Muscle layer of duodenum (tissue), 2 donors: ENCODE data around the gene REG4.

Experiments
- H3K27ac ChIP-seq: one replicate; pipeline ENCODE4 v1.7.0; 2013; ENCODE audit warnings: mild to moderate bottlenecking, low read length
- H3K27me3 ChIP-seq: one replicate; pipeline ENCODE4 v1.7.0; 2013; ENCODE audit warnings: low read depth, mild to moderate bottlenecking, control low read depth, low read length
- H3K36me3 ChIP-seq, 2 donors: one replicate each; pipeline ENCODE4 v1.7.0; 2013; ENCODE audit warnings: low read length in 2 of 2, control low read depth in 1 of 2, mild to moderate bottlenecking in 1 of 2; ENCODE audit not compliant: insufficient read depth in 2 of 2, control insufficient read depth in 1 of 2
- H3K4me1 ChIP-seq, 2 donors: one replicate each; pipeline ENCODE4 v1.7.0; 2013; ENCODE audit warnings: low read length in 2 of 2, mild to moderate bottlenecking in 2 of 2, control low read depth in 1 of 2, moderate library complexity in 1 of 2; ENCODE audit not compliant: insufficient read depth in 2 of 2, control insufficient read depth in 1 of 2
- H3K4me3 ChIP-seq, 2 donors: one replicate each; pipeline ENCODE4 v1.7.0; 2013; ENCODE audit warnings: low read length in 2 of 2, low read depth in 1 of 2, mild to moderate bottlenecking in 1 of 2
- H3K9me3 ChIP-seq, 2 donors: one replicate each; pipeline ENCODE4 v1.7.0; 2013; ENCODE audit warnings: low read length in 2 of 2, control low read depth in 1 of 2, mild to moderate bottlenecking in 1 of 2; ENCODE audit not compliant: control insufficient read depth in 1 of 2
- donor health status: healthy.

The REG4 gene

DNA sequence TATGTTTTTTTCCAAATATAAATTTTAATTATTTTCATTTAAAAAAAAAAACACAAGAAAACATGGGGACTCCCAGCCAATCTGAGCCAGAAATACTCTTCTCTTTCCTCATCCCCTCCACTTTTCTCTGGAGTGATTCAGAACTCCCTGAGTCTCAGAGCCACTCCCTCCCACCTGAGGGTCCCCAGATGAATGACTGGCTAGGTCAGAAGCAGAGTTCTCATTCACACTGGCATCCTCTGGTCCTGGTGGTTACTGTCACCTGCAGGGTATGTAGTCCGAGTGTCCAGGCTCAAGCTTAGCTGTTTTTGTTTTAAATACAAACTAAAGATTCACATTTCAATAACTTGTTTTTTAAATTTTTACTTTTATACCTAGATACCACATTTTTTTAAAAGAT is 48.9 kb downstream of the REG4 start:
- no peak overlapping the region for H3K4me3 ChIP-seq
- H3K36me3 ChIP-seq, result no peaks in the 10 kb centered on the region
- H3K9me3 ChIP-seq, result peaks cover 0 to 6% of the 10 kb centered on the region in 2 donors
- peaks cover 0 to 14% of the 10 kb centered on the region in 2 donors for H3K4me1 ChIP-seq
- H3K27ac ChIP-seq, result no peak overlapping the region
- no peaks in the 10 kb centered on the region for H3K27me3 ChIP-seq

DNA sequence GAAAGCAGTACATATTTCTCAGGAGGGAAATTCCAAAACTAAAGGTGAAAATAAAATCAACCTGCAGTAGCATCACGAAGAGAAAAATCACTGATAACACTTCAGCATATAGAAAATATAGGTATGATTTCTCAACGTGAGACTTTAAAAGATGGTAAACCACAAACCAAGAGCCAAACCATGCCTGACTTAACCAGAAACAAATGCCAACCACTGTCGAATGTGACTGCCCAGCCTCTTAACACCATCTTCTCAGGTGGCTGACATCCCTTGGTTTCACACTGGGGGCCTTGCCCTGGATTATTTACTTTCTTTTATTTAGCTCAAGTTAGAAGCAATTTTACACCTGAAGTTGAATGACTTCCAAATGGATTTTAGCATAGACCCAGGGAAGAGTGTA is 52.7 kb downstream of the REG4 start:
- H3K27ac ChIP-seq, result no peak overlapping the region
- no peaks in the 10 kb centered on the region for H3K9me3 ChIP-seq
- H3K36me3 ChIP-seq, result no peaks in the 10 kb centered on the region

DNA sequence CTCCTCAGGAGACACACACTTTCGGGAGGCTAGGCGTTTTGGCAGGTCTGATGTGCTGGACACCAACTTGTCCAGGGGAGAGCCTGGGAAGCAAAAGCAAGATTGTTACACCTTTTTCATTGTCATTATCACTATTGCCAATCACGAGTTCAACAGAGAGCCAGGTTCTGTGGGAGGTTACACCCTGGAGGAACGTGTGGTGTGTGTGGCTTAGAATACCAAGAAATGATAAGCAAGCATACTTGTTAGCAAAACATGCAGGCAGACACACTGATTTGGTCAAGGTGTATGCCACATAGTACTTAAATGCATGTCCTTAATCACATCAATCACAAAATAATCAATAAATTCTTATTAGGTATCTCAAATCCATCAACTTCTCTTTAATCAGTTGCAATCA is 58.7 kb downstream of the REG4 start:
- H3K36me3 ChIP-seq, result no peaks in the 10 kb centered on the region

More for the DNA sequence above, 52.7 kb downstream of the REG4 start:
- no peak overlapping the region for H3K4me3 ChIP-seq
- H3K4me1 ChIP-seq, result no peaks in the 10 kb centered on the region
- no peaks in the 10 kb centered on the region for H3K27me3 ChIP-seq

DNA sequence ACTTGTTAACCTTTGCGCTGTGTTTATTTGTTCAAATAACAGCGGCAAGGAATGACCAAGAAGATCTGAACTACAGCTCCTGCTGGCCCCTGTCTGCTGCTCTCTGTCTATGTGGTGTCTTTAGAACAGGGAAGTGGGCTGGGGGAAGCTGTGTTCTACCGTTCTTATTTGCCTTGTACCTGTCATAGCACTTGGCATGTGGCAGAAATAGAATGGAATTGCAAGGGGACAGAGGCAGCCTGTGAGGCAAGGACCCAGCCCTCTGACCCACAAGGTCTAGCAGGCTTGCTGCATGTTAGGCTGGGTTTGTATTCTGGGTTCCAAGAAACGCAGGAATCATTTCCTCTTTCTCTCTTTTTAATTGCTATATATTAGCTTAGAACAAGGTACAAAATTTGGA is 63.2 kb downstream of the REG4 start:
- H3K4me3 ChIP-seq, result no peak overlapping the region
- H3K27me3 ChIP-seq, result no peaks in the 10 kb centered on the region
- H3K27ac ChIP-seq, result no peak overlapping the region
- H3K4me1 ChIP-seq, result no peaks in the 10 kb centered on the region
- no peaks in the 10 kb centered on the region for H3K9me3 ChIP-seq
- H3K36me3 ChIP-seq, result no peaks in the 10 kb centered on the region

More for the DNA sequence above, 58.7 kb downstream of the REG4 start:
- Histone ChIP-seq H3K4me3 (no peak overlapping the region), H3K9me3 (no peaks in the 10 kb centered on the region), H3K27ac (no peak overlapping the region), H3K27me3 (no peaks in the 10 kb centered on the region), H3K4me1 (no peaks in the 10 kb centered on the region)

DNA sequence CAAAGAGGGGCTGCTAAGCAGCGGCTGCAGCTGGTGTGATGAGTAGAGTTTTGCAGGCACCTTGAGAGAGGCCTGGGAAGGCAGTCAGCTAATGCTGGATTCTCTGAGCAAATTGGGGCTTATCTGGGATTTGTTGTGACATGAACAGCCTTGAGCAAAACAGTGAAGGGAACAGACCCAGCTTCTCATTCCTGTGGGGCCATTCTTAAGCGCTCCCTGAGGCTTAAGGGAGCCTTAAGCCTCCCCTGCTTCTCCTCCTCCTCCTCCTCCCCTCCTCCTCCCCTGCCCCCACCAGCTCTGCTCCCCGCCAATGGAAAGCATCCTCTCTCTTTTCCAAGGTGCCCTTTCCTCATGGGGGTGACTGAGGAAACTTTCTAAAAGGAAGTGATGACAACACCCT is 63.8 kb downstream of the REG4 start:
- Histone ChIP-seq H3K27me3 (no peaks in the 10 kb centered on the region), H3K4me1 (no peaks in the 10 kb centered on the region), H3K9me3 (no peaks in the 10 kb centered on the region), H3K27ac (no peak overlapping the region), H3K36me3 (no peaks in the 10 kb centered on the region), H3K4me3 (no peak overlapping the region)

DNA sequence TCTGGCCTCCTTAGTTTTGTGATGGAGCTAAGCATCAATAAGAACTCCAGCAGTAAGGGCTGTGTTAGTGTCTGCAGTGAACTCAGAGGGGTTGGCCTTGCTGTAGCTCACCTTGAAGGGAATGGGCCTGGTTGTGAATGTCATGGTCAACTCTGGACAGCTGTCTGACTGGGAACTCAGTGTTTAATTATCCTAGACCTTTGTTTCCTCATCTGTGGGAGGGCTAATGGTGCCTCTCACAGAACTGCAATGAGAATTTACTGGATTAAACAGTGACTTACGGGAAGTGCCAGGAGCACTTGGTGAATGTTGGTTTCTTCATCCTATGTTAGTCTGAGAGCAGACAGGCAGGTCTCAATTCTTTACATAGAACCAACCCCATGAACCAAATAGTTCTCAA is 66.2 kb downstream of the REG4 start:
- Histone ChIP-seq H3K9me3 (no peaks in the 10 kb centered on the region), H3K36me3 (no peaks in the 10 kb centered on the region), H3K4me1 (no peaks in the 10 kb centered on the region), H3K27me3 (no peaks in the 10 kb centered on the region), H3K4me3 (no peak overlapping the region), H3K27ac (no peak overlapping the region)

DNA sequence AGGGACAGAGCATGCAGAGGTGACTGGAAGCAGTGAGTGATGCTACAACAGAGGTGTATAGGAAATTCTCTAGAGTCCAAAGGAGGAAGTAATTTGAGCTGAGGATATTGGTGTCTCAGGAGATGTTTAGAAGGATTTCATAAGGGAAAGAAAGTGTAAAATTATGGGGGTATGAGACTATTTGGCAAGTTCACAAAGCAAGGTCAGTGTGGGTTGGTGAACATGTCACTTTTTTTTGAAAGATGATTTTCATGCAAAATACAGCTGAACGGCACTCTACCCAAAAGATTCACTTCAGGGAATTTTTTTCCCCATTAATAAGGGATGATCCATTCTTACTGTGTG is 66.7 kb downstream of the REG4 start:
- Histone ChIP-seq H3K4me1 (no peaks in the 10 kb centered on the region), H3K4me3 (no peak overlapping the region), H3K27me3 (no peaks in the 10 kb centered on the region), H3K9me3 (no peaks in the 10 kb centered on the region), H3K27ac (no peak overlapping the region), H3K36me3 (no peaks in the 10 kb centered on the region)
